HCT116 (cell line): ENCODE results near the gene CREB3L1. TPM values are rescaled to one million over a fixed set of nuclear protein-coding genes. Genes with fewer than 3 reads are reported as not detected.
"Not testable (repeated sequence)": the region's sequence is repeated elsewhere in the genome, so short reads cannot be mapped to it uniquely, and the experiment has no call there.

Experiments
- ATAC-seq: fragments of 200-7000 bp; cut with Tn5 transposase; 2 replicates; pipeline ENCODE4 v1.9.1; 2020; ENCODE audit warnings: mild to moderate bottlenecking, moderate library complexity
- BruUV-seq: library from RNA; stranded (reverse); fragments of 400-500 nt; replicated peaks from 2 replicates; lab custom pipeline; 2021; lab: Mats Ljungman, UMichigan
- CTCF ChIA-PET: fragments of 300-600 bp; sonication (Branson Sonifier 250); formaldehyde crosslinking; loops from one replicate; lab custom pipeline; 2021; ENCODE audit warnings: antibody characterized with exemption; lab: Charles Lee
- POLR2A ChIA-PET: fragments of 300-600, 350-600 bp; sonication (Branson Sonifier 250); formaldehyde crosslinking; loops from one replicate; lab custom pipeline; 2021; ENCODE audit warnings: antibody characterized with exemption; lab: Charles Lee
- RAD21 ChIA-PET, 2 experiments: fragments of 300-600 bp; sonication (Branson Sonifier 250); formaldehyde crosslinking; loops; one replicate each; lab custom pipeline; 2023; ENCODE audit warnings: low total read pairs in 2 of 2; ENCODE audit not compliant: uncharacterized antibody in 2 of 2, unreplicated experiment in 2 of 2, low non-redundant PET in 1 of 2; lab: Charles Lee
- DNase-seq: peaks from one replicate; pipeline ENCODE4 v3.0.0-alpha.2; 2010; ENCODE audit warnings: low read depth, low spot score
- H2AFZ ChIP-seq: fragments of 200-600 bp; shearing (Covaris generic), sonication (generic); 2 replicates; pipeline ENCODE4 v1.6.1; 2017; ENCODE audit warnings: low read depth, mixed run types, mixed read lengths, antibody characterized with exemption, low read length; ENCODE audit not compliant: poor library complexity, severe bottlenecking
- H3K27ac ChIP-seq: 2 replicates; pipeline ENCODE4 v1.5.1; 2012; ENCODE audit warnings: low read depth, low read length
- H3K27me3 ChIP-seq: fragments of 200-600 bp; sonication (generic); 2 replicates; pipeline ENCODE4 v1.6.1; 2016; ENCODE audit warnings: mixed run types, low read length, mixed read lengths; ENCODE audit not compliant: insufficient read depth
- H3K36me3 ChIP-seq, 2 experiments: fragments of 200-500 bp in 1 of 2; fragments of 200-600 bp in 1 of 2; sonication (Bioruptor generic) in 1 of 2; sonication (generic) in 1 of 2; 2 replicates each; pipeline versions ENCODE4 v1.5.1 to v1.6.1; 2014 to 2016; ENCODE audit warnings: low read length in 2 of 2, inconsistent platforms in 1 of 2, mixed read lengths in 1 of 2, mixed run types in 1 of 2; ENCODE audit not compliant: insufficient read depth in 2 of 2, control insufficient read depth in 1 of 2
- H3K4me1 ChIP-seq, 2 experiments: fragments of 200-600 bp in 1 of 2; sonication (generic) in 1 of 2; 2 replicates each; pipeline versions ENCODE4 v1.5.1 to v1.6.1; 2012 to 2017; ENCODE audit warnings: low read length in 2 of 2, inconsistent platforms in 1 of 2, mild to moderate bottlenecking in 1 of 2, mixed read lengths in 1 of 2, mixed run types in 1 of 2, moderate library complexity in 1 of 2; ENCODE audit not compliant: insufficient read depth in 2 of 2, control insufficient read depth in 1 of 2
- H3K4me2 ChIP-seq: fragments of 200-600 bp; sonication (generic); 2 replicates; pipeline ENCODE4 v1.6.1; 2017; ENCODE audit warnings: mixed run types, low read length, mixed read lengths
- H3K4me3 ChIP-seq, 2 experiments: fragments of 200-600 bp in 1 of 2; sonication (generic) in 1 of 2; replicated peaks in 1 of 2; 2 replicates each; pipeline ENCODE4 v1.5.1; 2011 to 2016; ENCODE audit warnings: low read length in 2 of 2, control low read depth in 1 of 2, low read depth in 1 of 2, mild to moderate bottlenecking in 1 of 2, mixed read lengths in 1 of 2, mixed run types in 1 of 2
- H3K79me2 ChIP-seq: fragments of 200-600 bp; sonication (generic); 2 replicates; pipeline ENCODE4 v1.6.1; 2017; ENCODE audit warnings: mild to moderate bottlenecking, mixed run types, low read length, moderate library complexity, mixed read lengths; ENCODE audit not compliant: insufficient read depth
- H3K9ac ChIP-seq: fragments of 200-600 bp; sonication (generic); 2 replicates; pipeline ENCODE4 v1.6.1; 2016; ENCODE audit warnings: low read length, mixed read lengths
- H3K9me2 ChIP-seq: fragments of 200-600 bp; sonication (generic), shearing (Covaris generic); 2 replicates; pipeline ENCODE4 v1.6.1; 2017; ENCODE audit warnings: mixed run types, mild to moderate bottlenecking, moderate library complexity; ENCODE audit not compliant: insufficient read depth
- H3K9me3 ChIP-seq, 2 experiments: fragments of 200-500 bp in 1 of 2; fragments of 200-600 bp in 1 of 2; sonication (Bioruptor generic) in 1 of 2; sonication (generic) in 1 of 2; 2 replicates each; pipeline ENCODE4 v1.6.1; 2014 to 2017; ENCODE audit warnings: low read length in 2 of 2, mixed read lengths in 2 of 2, inconsistent platforms in 1 of 2, low read depth in 1 of 2, mild to moderate bottlenecking in 1 of 2, mixed run types in 1 of 2, moderate library complexity in 1 of 2; ENCODE audit not compliant: control insufficient read depth in 1 of 2, insufficient read depth in 1 of 2
- H4K20me1 ChIP-seq: fragments of 200-600 bp; sonication (generic), shearing (Covaris generic); 2 replicates; pipeline ENCODE4 v1.6.1; 2017; ENCODE audit warnings: mixed run types, mild to moderate bottlenecking, moderate library complexity; ENCODE audit not compliant: insufficient read depth
- ELF1 ChIP-seq: IDR thresholded peaks from 2 replicates; pipeline ENCODE4 v1.6.1; 2012; ENCODE audit warnings: low read depth, borderline replicate concordance
- EZH2 ChIP-seq: fragments of 200-600 bp; sonication (generic); IDR thresholded peaks from 2 replicates; pipeline ENCODE4 v1.6.1; 2017; ENCODE audit warnings: antibody characterized with exemption, mixed run types
- EZH2phosphoT487 ChIP-seq: fragments of 200-600 bp; IDR thresholded peaks from 2 replicates; pipeline ENCODE4 v1.6.1; 2018; ENCODE audit warnings: antibody characterized with exemption, borderline replicate concordance
- JUND ChIP-seq: IDR thresholded peaks from 2 replicates; pipeline ENCODE4 v1.6.1; 2012
- SIN3A ChIP-seq: IDR thresholded peaks from 2 replicates; pipeline ENCODE4 v1.6.1; 2012; ENCODE audit warnings: low read depth
- SRF ChIP-seq: IDR thresholded peaks from 2 replicates; pipeline ENCODE4 v1.6.1; 2012; ENCODE audit warnings: low read depth
- YY1 ChIP-seq: IDR thresholded peaks from 2 replicates; pipeline ENCODE4 v1.6.1; 2011; ENCODE audit warnings: low read length, low read depth, moderate library complexity, mild to moderate bottlenecking; ENCODE audit not compliant: insufficient replicate concordance; ENCODE audit errors: extremely low read depth
- ZFX ChIP-seq: fragments of 450-650 bp; IDR thresholded peaks from 2 replicates; pipeline ENCODE4 v1.6.1; 2017
- intact Hi-C: fragments of 100-400 bp; cut with micrococcal nuclease; formaldehyde crosslinking; loops from 2 replicates; pipeline ENCODE4 v1.10.0; 2022
- total RNA-seq: library from RNA; stranded (reverse); gene quantifications from one replicate; pipeline ENCODE4 v1.2.1, GENCODE V29; 2021; ENCODE audit not compliant: unreplicated experiment
- TF ChIP-seq, protein P1 (sequence below): IDR thresholded peaks from 2 replicates; pipeline ENCODE4 v1.6.1; 2011; ENCODE audit warnings: mild to moderate bottlenecking, low read length, moderate library complexity; ENCODE audit not compliant: insufficient replicate concordance; ENCODE audit errors: extremely low read depth
- TF ChIP-seq, protein P2 (sequence below): IDR thresholded peaks from 2 replicates; pipeline ENCODE4 v1.6.1; 2012
- TF ChIP-seq, protein P3 (sequence below): IDR thresholded peaks from 2 replicates; pipeline ENCODE4 v1.6.1; 2012

Gene CREB3L1
- total RNA-seq, 1 experiment from 2014 or later = 0.37 TPM

DNA sequence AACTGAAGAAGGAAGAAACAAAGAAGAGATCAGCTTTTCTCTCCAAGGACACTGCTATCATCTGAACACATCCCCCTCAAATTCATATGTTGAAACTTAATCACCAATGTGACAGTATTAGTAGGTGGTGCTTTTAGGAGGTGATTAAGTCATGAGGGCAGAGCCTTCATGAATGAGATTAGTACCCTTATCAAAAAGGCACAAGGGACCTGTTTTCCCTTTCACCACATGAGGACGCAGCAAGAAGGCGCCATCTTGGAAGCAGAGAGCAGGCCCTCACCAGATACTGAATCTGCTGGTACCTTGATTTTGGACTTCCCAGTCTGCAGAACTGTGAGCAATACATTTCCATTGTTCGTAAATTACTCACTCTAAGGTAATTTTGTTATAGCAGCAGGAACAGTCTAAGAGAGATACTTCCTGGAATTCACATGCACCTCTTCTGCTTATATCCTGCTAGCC, 20.9 kb upstream of the CREB3L1 start:
- no peaks in the 10 kb centered on the region for H3K4me1 ChIP-seq
- POLR2A ChIA-PET = interaction anchor here (1.4 kb wide), 1 partner anchor 13 kb away, joined by 6 read pairs; no protein-coding TSS in a partner anchor
- H3K9me3 ChIP-seq = no peaks in the 10 kb centered on the region
- H3K9me2 ChIP-seq = no peaks in the 10 kb centered on the region
- no peak for ATAC-seq
- no peak overlapping the region for H3K27ac ChIP-seq
- no peak overlapping the region for H2AFZ ChIP-seq
- RAD21 ChIA-PET = no interaction called here
- intact Hi-C loops = no loop called here
- H3K9ac ChIP-seq = no peak overlapping the region
- H3K27me3 ChIP-seq = no peaks in the 10 kb centered on the region
- no peaks in the 10 kb centered on the region for H4K20me1 ChIP-seq
- TF ChIP-seq JUND (no peak), EZH2 (no peak), ELF1 (no peak), EZH2phosphoT487 (no peak), ZFX (no peak), SRF (no peak), SIN3A (no peak), YY1 (no peak)
- TF ChIP-seq, protein P1, sequence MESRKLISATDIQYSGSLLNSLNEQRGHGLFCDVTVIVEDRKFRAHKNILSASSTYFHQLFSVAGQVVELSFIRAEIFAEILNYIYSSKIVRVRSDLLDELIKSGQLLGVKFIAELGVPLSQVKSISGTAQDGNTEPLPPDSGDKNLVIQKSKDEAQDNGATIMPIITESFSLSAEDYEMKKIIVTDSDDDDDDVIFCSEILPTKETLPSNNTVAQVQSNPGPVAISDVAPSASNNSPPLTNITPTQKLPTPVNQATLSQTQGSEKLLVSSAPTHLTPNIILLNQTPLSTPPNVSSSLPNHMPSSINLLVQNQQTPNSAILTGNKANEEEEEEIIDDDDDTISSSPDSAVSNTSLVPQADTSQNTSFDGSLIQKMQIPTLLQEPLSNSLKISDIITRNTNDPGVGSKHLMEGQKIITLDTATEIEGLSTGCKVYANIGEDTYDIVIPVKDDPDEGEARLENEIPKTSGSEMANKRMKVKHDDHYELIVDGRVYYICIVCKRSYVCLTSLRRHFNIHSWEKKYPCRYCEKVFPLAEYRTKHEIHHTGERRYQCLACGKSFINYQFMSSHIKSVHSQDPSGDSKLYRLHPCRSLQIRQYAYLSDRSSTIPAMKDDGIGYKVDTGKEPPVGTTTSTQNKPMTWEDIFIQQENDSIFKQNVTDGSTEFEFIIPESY = no peak
- TF ChIP-seq, protein P2, sequence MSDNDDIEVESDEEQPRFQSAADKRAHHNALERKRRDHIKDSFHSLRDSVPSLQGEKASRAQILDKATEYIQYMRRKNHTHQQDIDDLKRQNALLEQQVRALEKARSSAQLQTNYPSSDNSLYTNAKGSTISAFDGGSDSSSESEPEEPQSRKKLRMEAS = no peak
- TF ChIP-seq, protein P3, sequence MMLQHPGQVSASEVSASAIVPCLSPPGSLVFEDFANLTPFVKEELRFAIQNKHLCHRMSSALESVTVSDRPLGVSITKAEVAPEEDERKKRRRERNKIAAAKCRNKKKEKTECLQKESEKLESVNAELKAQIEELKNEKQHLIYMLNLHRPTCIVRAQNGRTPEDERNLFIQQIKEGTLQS = no peak
- TF ChIP-seq, all 23 proteins: peak for 0
- no peak overlapping the region for H3K4me3 ChIP-seq
- CTCF ChIA-PET = no interaction called here
- H3K79me2 ChIP-seq = no peaks in the 10 kb centered on the region
- no peak for DNase-seq
- BruUV-seq = no TSS peak
- no peak overlapping the region for H3K4me2 ChIP-seq
- no peaks in the 10 kb centered on the region for H3K36me3 ChIP-seq

DNA sequence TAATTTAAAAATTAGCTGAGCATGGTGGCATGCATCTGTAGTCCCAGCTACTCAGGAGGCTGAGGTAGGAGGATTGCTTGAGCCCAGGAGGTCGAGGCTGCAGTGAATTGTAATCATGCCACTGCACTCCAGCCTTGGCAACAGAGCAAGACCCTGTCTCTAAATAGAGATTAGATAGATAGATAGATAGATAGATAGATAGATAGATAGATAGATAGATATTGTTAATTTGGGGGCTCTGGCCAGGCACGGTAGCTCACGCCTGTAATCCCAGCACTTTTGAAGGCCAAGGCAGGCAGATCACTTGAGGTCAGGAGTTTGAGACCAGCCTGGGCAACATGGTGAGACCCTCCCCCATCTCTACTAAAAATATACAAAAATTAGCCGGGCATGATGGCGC, 18.1 kb upstream of the CREB3L1 start:
- DNase-seq, CTCF ChIA-PET, H3K9me3 ChIP-seq, RAD21 ChIA-PET, H3K9me2 ChIP-seq, H4K20me1 ChIP-seq, H2AFZ ChIP-seq, H3K36me3 ChIP-seq, ATAC-seq, H3K27ac ChIP-seq, H3K4me1 ChIP-seq, H3K9ac ChIP-seq, H3K79me2 ChIP-seq, H3K27me3 ChIP-seq, H3K4me2 ChIP-seq, BruUV-seq, intact Hi-C loops, H3K4me3 ChIP-seq: not testable (repeated sequence)
- POLR2A ChIA-PET = interaction anchor here (1.7 kb wide), 1 partner anchor 16 kb away, joined by 5 read pairs; no protein-coding TSS in a partner anchor
